Measurements from ENCODE around the gene DLEC1.
"Not testable (repeated sequence)": the region's sequence is repeated elsewhere in the genome, so short reads cannot be mapped to it uniquely, and the experiment has no call there.

Gene DLEC1

DNA sequence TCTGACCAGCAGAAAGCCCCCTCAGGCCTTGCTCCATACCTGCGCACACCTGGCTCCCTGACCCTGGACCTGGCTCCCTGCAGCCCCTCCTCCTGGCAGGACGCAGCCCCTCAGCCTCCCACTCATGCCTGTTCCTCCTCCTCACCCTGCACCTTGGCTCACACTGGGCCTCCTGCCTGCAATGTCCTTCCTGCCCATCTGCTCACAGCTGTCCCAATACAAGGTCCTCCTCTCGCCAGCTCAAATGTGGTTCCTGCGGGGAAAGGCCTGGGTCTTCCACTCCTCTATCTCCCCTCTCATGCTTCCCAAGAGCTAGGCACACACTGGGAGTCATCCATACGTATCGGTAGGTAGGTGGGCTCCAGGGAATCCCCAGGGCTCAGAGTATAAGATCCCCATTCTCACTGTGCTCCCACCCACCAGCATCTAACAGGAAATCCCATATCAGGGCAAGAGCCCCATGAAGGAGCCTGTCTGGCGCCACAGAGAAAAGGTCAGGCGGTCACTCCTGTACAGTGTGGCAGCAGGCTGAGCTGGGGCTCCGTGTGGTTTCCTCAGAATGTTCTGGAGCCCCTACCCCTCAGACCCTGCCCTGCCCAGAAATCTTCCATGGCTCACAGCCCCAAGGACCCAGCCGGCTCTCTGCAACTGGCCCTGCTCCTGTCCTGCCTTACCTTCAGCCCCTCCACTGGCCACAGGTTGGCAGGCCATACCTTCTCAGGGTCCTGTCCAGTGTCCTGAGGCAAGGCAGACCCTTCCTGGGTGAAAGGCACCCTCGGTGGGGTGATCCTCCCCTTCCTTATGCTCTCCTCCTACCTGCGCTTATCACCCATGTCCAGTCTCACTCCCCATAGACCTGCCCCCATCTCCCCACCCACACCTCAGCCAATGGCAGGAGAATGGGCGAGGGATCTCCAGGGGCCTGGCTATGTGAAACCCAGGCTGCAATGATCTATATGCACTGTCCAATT, 20.4 kb upstream of the DLEC1 start:
- DNase-seq (ENCODE audit: low read depth in 2 of 2) = no peak

DNA sequence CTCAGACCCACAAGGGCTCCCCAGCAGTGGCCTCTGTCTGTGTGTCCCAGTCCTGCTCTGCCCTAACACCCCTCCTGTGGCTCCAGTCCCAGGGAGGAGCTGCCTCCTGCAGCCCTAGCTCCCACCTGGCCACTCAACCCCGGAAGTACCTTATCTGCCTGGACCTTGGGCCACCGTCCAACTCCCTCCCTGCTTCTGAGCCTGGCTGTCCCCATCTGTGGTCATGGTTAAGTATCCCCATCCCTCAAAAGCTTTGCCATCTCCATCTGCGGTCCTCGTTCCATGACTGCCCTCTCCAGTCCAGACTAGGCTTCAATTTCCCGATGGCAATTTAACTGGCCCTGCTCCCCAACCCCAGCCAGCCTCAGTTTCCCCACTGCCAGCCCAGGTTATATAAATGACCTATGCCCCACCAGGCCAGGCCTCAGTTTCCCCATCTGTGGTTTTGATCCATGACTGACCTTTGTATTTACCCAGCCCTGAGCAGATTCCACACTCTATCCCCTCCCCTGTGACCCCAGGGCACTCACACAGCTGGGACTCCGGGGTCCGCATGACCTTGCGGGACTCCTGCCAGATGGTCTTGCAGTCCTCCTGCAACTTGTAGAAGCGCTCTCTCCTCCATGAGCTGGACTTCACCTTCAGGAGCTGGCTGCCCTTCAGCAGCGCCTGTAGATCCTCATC, 19.2 kb upstream of the DLEC1 start:
- DNase-seq (ENCODE audit: low read depth in 2 of 2) = no peak

DNA sequence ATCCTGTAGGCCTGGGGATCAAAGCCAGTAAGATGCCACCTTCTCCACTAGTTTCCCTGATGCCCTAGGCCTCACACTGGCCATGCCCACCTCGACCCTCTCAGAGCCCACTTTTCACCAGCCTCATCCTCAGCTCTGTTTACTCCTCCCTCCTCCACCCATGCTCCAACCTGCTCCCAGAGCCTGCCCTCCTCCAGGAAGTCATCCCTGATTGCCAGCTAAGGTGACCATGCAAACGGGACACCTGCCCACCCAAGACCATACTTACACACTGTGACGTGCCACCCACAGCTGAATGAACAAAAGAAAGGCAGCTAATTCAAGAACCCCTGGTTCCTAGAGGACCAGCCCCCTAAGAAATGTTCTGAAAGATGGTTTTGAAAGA, 18.7 kb upstream of the DLEC1 start:
- no peak for DNase-seq (ENCODE audit: low read depth in 2 of 2)

DNA sequence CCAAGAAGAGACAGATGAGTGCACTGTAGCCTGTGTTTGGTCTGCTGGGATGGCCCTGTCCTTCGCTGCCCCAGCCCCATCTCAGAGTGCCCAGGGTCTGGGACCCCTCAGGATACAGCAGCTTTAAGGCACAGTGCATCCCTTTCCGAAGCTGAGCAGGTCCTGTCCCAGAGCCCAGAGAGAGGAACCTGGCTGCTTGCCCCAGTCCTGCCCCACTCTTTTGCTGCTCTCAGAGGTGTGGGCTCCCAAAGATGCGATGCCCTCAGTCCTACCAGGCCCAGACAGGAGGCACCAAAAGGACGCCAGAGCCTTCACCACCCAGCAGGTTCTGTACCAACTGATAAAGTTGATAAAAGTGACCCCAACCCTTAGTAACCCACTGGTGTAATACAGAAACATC, 17.8 kb upstream of the DLEC1 start:
- no peak for DNase-seq (ENCODE audit: low read depth in 2 of 2)

DNA sequence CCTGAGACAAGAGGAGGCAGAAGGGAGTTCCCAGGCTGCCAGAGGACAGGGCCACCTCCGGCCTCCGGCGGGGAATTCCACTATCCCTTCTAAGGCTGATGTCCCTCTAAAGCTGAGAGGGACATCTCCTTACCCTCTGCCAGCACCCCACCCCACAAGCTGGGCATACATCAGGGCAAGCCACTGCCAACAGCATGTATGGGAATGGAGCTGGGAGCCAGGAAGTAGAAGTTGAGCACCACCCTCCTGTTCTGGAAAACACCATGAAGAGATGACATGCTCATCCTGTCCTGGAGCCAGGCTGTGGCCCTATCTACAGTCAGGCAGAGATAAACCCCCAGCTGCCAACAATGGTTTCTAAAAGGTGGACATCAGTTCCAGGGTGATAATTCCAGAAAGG, 16.7 kb upstream of the DLEC1 start:
- no peak for DNase-seq (ENCODE audit: low read depth in 2 of 2)

DNA sequence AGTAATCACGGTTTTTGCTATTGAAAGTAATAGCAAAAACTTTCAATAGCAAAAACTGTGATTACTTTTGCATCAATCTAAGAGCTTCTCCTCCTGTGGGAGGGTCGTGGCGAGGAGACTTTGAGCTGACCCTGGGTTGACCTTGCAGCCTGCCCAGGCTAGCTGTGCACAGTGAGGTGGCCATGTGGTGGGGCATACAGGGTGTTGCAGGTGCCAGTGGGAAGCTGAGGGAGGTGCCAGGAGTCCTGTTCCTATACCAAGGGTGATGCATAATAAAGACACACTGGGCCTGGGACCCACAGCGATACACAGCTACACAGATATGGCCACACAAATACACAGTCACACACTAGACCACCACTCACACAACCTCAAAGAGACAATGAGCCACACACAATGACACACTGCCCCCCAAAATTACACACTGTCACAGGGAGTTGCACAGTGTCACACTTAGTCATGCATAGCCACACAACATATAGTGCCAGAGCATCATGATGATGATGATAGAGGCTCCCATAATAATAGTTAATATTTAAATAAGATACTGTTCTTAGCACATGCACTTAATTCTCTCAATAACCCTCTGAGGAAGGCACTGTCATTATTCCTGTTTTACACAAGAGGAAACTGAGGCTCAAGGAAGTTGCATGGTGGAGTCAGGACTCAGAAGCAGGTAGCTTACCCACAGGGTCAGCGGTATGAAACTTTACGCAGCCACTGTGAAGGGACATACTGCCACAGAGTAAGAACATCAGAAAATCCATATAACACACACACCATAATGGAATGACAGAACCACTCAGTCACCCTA, 15.9 kb upstream of the DLEC1 start:
- DNase-seq (ENCODE audit: low read depth in 2 of 2) = no peak

DNA sequence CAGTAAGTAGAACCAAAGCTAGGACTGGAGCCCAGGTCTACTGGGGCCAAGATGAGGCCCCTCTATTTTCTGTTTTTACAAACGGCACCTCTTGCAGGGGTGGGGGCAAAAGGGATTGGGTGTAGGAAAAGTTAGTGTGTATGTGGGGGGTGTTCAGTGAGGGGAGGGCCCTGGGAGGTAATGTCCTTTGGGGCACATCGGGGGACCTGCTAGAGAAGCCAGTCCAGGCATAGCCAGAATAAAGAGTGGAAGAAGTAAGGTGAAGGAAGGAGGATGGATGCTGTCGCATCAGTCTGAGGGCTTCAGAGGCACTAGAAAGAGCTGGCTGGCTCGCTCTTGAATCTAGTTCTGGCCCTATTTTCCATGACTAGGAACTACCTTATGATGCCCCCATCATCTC, 12.2 kb upstream of the DLEC1 start:
- no peak for DNase-seq (ENCODE audit: low read depth in 2 of 2)

DNA sequence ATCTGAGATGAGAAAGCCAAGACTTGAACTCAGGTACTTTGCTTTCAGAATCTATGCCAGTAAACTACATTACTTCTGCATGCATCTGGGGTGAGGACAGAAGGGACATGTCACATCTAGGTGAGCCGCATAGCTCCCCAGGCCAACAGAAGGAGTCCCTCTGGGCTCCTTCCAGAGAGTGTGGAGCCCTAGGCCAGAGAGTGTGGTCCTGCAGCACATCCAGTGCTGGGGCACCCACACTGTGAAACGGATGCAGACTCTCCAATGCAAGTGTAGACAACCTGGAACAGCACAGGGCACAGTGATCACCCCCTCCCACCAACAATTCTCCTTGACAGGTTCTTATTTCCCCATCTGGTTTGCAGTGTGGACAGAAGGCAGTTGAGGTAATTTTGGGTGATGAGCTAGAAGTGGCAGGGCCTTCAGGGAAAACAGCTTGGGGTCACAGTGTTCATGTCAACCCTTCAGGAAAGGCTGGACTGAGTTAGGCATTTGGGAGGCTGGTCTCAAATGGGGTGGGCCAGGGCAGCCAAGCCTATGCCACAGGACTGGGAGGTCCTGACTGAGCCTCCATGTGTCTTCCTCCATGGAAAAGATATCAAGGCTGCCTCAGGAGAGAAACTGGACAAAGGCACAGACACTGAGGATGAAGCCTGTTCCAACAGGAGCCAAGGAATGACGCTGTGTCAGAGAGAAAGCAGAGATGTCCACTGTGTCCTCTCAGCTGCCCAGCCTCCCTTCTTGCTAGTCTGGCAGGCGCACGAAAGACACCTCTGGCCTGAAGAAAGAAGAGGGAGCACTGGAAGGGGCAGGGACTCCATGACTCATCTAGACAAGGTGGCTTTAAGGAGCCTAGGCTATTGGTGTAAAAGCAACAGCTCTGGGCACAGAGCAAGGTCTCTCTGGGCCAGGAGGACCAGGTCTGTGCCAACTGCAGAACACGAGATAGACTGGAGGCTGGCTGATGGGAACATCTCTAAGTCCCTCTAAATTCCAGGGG, 11.2 kb upstream of the DLEC1 start:
- no peak for DNase-seq (ENCODE audit: low read depth in 2 of 2)

DNA sequence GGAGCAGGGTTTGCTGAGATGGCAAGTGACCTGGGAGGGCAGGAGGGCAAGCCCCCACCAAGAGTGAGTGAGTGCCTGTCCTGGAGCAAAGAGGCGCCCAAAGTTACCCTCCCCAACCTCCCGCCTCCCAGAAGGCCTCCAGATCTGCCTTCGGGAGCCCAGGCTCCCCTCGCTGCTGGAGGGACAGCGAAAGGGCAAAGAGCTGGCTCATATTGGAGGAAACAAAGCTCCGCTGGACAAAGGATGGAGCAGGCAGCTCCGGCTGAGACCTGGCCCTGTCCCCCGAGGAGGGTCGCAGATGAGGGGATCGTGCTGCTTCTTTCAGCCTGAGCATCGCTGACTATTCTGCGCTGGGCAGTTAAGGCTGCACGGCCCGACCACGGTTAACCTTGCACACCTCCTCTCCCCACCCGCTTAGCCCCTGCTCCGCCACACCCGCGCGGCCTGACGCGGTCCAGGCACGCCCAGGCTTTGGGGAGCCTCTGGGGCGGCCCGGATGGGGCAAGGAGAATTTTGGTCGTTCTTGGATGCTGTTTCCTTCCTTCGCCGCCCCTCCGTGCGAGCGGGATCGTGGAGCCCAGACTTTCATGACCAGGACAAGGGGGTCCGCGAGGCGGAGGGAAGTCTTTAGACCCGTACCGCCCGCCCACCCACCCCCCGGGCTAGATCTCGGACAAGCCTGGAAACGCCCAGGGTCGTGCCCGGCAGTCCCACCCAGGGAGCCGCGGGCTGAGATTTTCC, 10.2 kb upstream of the DLEC1 start:
- no peak for DNase-seq (ENCODE audit: low read depth in 2 of 2)

DNA sequence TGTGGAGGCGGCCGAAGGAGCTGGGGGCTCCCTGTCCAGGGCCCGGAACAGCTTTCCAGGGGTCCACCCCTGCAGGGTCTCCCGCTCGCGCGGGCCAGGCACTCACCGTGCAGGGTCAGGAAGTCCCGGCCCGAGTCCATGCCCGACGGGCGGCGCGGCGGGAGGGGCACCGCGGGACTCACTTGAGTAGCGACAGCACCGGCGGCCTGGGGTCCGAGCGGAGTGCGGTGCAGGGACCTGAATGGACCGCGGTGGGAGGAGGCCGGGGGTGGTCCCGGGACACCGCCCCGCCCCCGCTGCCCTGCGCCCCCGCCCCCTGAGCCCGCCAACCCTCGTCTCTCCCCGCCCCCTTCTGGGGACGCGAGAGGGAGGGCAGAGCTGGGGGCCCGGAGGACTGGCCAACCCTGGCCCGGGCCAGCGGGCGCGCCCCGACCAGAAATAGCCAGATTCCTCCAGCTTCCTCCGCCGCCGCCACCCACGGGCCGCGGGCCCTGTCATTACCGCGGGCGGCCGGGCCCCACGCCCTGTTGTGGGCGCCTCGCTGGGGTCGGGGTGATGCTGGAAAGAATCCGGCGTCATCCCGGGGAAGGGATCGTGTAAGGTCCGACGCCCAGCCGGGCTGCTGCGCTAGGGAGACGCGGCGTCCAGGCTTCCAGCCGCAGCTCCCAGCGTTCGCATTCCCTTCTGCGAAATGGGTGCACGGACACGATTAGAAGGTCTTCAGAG, 9.4 kb upstream of the DLEC1 start, which contains the start of gene PLCD1:
Gene PLCD1, minus strand, starts transcription at position 243 of the 726 bp plus-strand sequence. Its CDS starts 103 bp downstream, at position 140.
- no peak for DNase-seq (ENCODE audit: low read depth in 2 of 2)

DNA sequence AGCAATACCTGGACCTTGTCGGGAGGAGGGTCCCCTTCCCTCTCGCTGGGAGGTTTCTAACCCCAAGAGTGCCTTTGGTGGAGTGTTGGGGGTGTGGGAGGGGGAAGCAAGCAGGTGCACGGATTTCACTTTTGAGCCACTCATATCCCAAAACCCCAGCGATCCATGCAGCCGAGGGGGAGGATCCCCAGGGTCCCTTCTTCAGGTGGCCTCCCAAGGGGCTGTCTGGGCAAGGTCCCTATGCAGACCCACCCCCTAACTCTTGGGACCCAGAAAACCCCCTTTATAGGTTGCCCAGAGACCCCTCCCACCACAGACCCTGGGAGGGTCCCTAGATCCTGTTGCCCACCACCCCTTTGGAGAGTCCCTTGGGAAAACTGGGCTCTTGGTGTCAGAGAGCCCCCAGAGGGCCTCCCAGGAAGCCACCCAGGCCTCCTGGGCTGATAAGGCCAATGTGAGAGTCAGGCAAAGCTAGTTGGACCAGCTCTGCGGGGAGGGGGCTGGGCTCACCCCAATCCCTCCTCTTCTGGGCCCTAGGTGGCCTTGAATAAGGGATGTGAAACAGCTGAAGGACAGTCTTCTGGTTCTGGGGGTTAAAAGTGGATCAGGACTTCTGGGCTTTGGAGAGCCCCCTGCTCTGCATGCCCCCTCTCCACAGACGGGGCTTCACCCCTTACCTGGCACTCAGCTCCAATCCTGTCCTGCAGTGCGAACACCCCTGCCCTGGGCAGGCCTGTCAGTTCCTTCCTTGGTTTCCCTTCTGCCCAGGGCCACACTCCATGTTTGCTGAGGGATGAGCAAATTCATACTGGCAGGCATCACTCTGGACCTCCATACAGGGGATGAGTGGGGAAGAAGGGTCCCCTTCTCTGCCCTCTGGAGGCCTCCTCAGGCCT, 8.6 kb upstream of the DLEC1 start:
- no peak for DNase-seq (ENCODE audit: low read depth in 2 of 2)

DNA sequence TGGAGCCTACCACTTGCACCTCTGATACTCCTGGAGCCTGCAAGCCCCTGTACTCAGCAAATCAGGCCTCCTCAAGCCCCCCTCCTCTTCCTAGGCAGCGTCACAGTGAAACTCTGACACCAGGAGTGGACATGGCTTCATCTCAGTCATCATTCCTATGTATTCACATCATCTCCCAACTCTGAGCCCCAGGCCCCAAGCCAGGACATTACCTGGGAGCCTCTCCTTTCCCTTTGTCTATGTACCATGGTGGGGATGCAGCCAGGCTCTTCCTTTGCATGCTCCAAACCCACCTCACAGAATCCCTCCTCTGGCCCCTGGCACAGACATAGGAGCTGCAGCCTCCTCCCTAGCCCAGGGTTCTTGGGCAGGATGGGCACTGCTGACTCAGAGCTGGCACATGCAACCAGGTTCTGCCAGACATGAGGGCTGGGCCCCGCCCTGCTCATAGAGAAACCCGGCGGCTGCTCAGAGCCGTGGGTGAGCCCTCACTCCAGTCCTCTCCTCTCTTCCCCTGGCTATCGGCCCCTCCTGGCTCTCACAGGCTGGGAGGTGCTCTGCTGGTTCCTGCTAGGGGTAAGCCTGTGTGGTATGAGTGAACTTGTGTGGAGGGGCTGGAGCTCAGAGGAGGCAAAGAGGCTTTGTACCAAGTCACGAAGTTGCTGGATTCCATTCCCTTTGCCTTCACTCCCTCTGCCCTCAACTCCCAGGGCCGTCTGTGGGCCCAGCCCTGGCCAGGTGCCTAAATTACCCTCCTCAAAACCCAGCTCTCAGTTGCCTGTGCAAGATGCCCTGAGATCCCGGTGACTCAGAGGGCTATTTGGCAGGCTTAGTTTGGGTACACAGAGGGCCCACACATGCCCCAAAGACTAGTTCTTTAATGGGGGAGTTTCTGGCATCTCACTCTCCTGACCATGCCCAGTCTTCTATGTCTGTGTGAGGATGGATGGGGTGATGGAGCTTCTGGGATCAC, 7.7 kb upstream of the DLEC1 start:
- peak in 1 of 2 donors; percentile 42 for DNase-seq (ENCODE audit: low read depth in 2 of 2)

DNA sequence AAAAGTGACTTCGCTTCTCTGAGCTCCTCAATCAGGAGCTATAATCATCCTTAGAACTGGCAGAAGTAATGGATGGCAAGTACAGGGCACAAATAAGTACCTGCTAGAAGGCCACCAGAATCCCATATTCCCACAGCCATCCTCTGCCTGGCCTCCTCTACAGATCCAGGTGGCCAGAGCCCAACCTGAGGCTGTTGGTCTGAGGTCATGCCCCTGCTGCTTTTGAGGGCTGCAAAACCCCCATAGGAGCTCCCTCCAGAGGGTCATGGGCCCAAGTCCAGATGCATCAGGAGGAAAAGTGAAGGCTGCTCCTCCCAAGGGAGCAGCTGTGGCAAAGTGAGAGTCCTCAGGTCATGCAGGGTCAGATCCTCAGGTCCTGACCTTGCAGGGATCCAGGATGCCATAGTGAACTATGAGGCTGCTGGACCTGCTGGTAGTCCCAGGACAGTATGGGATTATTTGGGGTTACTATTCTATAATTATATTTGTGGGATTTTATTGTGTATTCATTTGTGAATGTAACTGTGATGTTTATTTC, 6.6 kb upstream of the DLEC1 start:
- no peak for DNase-seq (ENCODE audit: low read depth in 2 of 2)

DNA sequence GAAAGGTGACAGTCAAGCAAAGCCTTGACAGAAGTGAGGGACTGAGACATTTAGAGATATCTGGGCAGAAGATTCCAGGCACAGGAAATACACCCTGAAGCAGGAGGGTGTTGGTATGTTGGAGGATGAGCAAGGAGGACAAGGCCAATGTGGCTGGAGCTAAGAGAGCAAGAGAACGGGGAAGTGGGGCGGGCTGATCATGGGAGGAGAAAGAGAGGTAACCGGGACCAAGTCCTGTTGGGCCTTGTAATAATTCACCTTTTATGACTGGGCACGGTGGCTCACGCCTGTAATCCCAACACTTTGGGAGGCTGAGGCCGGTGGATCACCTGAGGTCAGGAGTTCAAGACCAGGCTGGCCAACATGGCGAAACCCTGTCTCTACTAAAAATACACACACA, 5.4 kb upstream of the DLEC1 start:
- not testable (repeated sequence) for DNase-seq (ENCODE audit: low read depth in 2 of 2)

DNA sequence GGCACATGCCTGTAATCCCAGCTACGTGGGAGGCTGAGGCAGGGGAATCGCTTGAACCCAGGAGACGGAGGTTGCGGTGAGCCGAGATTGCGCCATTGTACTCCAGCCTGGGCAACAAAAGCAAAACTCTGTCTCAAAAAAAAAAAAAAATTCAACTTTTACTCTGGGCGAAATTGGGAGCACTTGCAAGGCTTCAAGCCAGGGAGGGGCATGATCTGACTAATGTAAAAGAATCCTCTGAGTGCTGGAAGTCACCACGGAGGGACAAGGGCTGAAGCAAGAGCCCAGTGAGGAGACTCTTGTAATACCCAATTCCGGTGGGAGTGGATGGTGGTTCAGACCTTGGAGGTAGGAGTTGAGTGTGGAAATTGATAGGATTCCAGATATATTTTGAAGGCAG, 4.7 kb upstream of the DLEC1 start:
- DNase-seq (ENCODE audit: low read depth in 2 of 2) = not testable (repeated sequence)

DNA sequence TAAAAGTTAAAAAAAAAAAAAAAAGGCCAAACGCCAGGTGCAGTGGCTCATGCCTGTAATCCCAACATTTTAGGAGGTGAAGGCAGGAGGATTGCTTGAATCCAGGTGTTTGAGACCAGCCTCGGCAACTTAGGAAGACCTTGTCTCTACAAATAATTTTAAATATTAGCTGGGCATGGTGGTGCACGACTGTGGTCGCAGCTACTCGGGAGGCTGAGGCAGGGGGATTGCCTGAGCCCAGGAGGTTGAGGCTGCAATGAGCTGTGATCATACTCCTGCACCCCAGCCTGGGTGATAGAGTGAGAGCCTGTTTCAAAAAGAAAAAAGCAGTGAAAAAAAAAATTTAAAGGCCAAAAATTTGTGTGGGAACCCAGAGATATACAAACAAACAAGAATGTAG, 2.7 kb upstream of the DLEC1 start:
- DNase-seq (ENCODE audit: low read depth in 2 of 2) = no peak

DNA sequence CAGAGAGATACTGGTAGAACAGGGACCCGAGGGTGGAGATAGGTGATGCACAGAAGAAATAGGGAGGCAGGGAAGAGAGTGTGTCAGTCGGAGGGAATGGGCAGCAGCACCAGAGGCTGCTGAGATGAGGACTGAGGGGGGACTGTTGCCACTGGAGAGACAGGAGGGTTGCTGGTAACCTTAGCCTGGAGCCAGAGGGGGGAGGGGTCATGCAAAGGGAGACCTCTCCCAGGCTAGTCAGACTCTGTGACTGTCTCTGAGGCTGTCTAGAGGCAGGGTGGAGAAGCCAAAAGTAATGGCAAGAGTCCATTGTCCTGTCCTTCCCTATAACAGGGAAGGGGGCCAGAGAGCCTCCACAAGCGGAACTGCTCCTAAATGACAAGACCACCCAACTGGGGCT, 2.1 kb upstream of the DLEC1 start:
- DNase-seq (ENCODE audit: low read depth in 2 of 2) = no peak
